ENCODE measurements around the gene STK32C.

Gene STK32C

DNA sequence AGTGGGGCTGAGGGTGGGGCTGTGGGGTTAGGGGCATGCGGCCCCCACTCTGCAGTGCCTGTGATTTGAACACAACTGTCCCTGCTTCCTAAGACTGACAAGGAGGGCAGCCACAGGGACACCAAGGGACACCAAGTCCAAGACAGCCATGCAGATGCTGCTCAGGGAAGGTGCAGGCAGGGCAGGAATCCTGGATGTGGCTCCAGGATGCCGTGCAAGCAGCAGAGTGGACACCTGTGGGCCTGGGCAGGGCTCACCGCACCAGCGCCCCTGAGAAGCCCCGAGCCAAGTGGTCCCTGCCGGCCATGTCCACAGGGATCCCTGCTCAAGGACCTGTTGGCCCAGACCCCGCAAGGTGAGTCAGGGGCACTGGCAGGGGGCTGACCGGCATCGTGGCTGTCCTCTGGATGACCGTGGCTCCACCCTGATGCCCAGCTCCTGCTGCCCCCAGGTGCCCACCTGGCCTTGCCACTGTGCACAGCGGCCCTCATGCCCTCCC lies 58.5 kb downstream of the STK32C start:
- DNase-seq (ENCODE audit: low read depth in 2 of 2), result no peak

DNA sequence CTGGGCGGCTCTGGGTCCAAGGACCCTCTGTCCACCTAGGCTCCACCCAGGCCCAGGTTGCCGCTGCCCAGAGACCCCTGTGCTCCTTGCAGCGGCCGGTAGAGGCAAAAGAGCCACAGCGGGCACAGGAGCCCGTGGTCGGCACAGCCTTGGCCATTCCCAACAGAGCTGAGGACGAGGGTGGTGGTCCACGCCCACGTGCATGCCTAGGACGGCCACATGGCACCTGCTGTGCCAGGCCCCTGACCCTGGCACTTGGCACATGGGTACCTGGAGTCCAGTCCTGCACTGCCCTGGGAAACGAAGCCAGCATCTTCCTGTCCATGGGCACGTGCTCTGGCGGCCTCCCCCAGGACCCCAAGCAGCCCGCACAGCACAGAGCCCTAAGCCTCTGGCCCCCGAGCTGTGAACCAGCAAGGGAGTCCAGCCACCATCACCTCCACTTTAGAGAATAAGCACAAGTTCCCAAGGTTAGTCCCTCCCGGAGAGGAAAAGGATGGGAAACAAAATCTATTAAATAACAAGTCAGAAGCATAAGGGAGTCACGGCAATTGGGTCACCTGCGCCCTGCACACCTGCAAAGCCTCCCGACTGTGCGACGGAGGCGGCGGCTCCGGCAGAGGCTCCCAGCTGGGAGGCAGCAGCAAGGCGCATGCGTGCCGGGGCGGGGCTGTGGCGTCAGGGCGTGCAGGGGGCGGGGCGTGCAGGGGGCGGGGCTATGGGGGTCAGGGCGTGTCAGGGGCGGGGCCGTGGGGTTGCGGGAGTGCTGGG lies 59.1 kb downstream of the STK32C start:
- peak; percentile 19 to 52 for DNase-seq (ENCODE audit: low read depth in 2 of 2)

DNA sequence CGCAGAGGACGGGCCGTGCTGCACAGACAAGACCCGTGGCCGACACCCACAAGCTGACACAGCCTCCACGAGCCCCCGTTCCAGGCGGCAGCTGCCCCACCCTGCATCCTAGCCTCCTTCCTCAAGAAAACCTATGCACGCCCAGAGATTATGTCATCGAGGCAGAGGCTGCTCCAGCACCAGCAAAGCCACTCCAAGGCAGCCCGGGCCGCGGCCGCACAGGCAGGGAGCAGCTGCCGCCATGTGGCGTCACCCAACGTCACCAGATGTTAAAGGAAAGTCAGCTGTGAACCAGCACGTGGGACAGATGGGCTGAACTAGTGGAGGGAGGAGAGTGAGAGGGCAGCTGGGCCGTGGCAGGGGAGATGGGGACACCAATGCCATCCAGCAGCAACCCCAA lies 59.8 kb downstream of the STK32C start:
- no peak for DNase-seq (ENCODE audit: low read depth in 2 of 2)

DNA sequence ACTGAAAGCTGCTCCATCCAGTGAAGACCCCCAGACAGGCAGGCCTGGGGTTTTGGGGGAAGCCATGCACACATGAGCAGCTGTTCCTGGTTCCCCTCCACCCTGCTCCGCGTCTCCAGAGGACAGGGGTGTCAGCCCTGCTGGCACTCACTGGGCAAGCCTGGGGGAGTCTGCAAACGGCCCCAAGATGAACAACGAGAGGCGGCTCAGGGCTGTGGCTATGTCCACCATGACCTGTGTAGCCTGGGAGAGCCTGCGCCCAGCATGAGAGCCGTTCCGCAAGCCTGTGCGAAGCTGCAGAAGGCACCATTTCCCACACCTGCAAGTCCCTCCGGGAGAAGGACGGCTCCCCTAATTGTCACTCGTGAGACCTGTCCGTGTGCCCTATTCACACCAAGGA lies 61.5 kb downstream of the STK32C start:
- DNase-seq (ENCODE audit: low read depth in 2 of 2), result no peak

DNA sequence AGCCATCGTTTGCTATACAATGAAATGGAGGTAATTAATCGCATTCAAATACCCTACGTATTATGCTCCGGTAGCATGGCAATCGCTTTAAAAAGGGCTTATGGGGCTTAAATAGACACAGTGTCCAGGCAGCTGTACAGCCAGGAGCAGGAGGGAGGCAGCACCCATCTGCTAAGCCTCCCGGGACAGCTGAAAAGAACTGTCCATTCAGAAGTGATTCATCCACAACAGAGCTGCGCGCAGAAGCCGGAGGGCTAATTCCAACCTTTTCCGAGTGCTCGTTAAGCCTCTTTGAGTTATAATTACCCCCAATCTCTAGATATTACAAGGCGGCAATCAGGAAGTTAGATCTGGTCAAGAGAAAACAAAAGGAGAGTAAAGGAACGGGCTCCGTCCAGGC lies 62.7 kb downstream of the STK32C start:
- DNase-seq (ENCODE audit: low read depth in 2 of 2), result no peak

DNA sequence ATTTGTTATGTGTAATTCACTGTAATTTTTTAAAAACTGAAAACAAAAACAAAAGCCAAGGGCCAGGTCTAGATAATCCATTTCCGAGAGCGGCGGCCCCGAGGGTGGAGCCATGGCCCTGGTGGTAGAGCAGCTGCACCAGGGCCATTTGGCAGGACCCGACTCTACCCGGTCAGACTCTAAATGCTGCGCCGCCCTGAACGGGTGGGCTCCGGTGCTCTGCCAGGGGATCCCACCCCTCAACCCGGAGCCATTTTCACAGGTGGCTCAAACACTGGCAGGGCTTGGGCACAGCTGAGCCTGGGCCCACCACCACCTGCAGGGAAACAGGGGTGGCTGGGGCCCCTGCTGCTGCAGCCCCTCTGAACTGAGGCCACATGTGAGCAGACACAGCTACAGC lies 64.1 kb downstream of the STK32C start:
- DNase-seq (ENCODE audit: low read depth in 2 of 2), result no peak

DNA sequence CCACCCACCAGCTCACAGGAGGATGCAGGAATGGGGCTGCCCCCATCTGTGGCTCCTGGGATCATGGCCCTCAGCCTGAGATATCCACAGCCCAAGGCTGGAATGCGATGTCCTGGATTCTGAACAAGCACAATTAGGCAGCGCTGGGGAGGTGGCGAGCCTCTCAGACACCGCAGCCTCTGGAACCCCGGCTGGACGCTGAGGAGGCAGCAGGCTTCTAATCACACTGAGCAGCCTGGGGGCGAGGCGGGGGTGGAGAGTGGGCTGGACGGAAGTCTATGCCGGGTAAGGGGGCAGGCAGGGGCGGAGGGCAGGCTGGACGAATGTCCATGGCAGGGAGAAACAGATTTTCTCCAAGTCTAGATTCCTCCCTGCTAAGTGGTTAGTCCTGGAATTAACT lies 64.6 kb downstream of the STK32C start:
- DNase-seq (ENCODE audit: low read depth in 2 of 2), result no peak

DNA sequence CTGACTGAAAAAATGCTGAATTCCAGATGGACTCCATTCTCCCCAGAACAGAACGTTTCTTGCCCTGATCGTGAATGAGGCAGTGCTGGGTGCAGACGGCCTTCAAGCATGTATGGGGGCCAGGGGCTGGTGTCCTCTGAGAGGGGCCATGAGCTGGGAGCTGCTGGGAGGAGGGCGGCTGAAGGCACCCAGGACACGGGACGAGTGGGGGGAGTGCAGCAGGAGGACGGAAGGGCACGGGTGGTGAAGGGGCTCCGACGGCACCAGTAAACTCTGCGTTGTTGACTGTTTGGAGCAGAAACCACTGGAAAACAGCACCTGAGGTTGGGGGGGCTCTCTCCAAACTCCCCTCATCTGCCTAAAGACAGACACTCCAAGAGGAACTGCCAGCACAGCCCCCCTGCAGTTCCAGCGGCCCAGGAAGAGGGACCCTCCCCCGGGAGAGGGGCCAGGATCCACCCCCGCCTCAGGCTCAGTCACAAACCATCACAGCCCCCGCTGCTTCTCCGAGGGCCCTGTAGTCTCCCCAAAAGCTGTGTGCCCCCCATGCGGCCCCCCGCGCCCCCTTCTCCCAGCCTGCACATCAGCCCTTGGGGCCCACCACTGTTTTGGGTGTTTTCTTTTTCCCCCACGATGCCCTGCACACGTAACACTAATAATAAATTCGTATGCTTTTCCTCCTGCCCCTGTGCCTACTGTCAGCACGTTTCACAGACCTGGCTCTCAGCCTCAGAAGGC lies 65.5 kb downstream of the STK32C start:
- no peak for DNase-seq (ENCODE audit: low read depth in 2 of 2)

DNA sequence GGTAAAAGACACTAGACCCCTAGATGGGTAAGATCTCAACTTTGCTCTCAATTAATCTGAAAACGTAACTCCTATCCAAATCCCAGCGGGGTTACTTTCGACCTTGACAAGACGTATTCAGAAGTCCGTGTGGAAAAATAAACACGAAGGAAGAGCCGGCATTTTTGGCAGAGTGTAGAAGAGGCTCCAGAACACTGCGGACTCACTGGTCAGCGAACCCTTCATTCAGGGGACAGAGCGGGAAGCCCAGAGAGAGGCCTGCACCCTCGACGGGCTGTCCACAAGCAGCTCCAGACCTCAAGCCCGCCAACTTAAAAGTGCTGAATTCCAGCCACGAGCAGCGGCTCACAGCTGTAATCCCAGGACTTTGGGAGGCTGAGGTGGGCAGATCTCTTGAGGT lies 66.3 kb downstream of the STK32C start:
- DNase-seq (ENCODE audit: low read depth in 2 of 2), result no peak

DNA sequence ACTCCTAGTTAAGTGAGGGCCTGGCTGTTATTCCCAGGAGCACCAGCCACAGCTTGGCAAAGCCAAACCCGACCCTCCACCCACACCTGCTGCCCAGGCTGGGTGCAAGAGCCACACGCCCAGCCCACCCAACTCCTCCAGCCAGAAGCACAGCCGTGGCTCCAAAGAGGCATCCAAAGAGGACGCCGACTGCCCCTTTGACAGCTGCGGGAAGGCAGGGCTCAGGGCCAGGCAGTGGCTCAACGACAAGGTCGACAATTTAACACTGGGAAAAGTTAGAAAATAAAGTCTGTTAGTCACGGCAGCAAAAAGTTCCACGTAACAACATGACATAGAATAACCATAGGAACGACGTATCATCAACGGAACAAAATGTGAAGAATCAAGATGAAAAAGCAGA lies 66.7 kb downstream of the STK32C start:
- no peak for DNase-seq (ENCODE audit: low read depth in 2 of 2)

DNA sequence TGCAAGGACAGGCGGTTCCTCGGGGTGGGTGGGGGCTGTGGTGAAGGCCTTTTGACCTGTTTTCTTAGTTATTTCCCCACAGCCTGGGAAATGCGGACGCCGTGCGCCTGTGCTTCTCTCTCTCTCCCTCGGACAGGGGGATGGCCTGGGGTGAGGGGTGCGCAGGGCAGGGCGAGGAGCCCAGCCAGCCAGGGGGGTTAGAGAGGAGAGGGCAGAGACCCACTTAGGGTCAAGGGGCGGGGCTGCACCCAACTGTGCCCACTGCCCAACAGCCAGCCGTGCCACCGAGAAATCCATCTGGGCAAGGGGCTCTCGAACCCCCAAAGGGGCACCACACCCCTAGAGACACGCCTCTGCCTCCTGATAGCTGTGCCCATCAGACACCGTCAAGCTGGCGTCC lies 67.2 kb downstream of the STK32C start:
- DNase-seq (ENCODE audit: low read depth in 2 of 2), result no peak

DNA sequence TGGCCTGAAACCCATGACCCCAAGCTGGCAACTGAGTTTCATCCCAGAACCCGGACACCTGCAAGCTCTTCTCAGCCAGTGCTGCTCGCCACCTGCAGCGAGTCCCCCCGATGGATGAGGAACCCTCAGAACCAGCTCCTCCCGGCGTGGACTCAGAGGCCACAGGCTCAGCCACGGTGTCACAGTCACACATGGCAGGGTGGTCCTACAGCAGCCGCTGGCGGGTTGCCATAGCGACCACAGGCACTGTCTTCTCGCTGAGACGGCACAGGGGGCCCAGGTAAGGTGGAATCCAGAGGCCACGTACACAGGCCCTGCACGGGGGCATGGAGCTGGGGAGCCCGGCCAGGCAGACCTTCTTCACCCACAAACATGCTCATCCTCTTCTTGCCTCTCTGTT lies 67.6 kb downstream of the STK32C start:
- DNase-seq (ENCODE audit: low read depth in 2 of 2), result no peak

DNA sequence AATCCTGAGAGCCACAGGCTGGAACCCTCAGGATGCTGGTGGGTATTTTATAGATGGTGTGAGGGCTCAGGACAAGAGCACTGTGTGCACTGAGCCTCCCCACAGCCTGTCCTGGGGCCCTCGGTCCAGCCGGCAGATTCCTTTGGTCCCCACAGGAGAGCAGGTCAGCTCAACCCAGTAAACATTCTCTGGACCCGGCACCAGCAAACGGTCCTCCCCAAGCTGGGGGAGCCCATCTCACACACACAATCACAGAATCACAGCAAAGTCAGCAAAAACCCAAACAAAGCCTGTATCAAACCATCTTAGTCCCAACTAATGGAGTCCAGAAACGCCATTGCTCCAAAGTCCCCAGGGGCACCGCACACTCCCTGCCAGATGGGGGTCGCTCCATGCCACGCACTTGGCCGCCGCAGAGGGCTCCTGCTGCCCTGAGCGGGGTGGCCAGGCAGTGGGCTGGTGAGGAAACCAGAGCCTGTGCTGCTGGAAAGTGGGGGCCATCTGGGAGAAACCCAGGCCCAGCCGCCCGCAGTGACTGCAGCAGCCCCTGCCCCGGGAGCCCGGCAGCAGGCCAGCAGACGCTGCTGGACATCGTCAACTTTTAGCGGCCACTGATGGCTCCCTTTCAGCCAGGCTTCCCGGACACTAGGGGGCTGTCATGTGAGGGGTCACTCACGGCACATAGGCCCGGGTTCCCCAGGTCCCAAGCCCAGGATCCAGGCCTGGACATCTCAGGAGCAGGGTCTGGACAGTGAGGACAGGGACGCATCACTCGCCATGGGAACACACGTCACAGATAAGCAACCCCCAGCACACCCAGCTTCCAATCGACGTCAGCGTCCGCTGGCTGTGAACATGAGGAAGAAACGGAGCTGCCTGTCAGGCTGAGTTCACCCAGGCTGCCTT lies 68.4 kb downstream of the STK32C start:
- no peak for DNase-seq (ENCODE audit: low read depth in 2 of 2)

DNA sequence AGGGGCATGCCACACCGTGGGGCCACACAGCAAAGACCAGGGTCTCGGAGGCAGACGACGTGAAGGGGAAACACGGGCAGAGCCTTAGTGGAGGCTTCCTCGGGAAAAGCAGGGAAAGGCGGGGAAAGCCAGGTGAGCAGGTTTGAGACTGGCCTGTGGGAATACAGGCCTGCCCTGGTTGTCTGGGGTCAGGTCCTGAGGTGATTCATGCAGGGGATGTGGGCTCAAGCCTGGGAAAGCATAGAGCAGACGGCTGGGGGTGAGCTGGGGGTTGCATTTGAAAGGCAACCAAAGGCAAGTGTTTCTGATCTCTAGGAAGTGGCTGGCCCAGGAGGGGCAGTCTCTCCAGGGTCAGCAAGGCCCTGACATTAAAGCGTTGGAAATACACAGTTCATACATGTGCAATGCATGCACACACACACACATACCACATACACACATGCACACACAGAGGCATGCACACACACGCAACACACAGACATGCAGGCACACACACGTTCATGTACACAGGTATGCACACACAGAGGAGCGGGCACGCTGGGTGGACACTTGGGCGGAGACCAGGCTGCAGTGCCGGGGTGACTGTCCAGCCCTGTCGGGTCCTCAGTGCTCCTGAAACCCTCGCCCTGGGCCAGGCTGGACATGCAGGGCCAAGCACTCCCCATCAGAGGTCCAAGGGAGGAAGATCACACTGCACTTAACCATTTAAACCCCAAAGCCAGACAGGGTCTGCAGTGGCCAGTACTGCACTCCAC lies 69.2 kb downstream of the STK32C start:
- DNase-seq (ENCODE audit: low read depth in 2 of 2), result no peak

DNA sequence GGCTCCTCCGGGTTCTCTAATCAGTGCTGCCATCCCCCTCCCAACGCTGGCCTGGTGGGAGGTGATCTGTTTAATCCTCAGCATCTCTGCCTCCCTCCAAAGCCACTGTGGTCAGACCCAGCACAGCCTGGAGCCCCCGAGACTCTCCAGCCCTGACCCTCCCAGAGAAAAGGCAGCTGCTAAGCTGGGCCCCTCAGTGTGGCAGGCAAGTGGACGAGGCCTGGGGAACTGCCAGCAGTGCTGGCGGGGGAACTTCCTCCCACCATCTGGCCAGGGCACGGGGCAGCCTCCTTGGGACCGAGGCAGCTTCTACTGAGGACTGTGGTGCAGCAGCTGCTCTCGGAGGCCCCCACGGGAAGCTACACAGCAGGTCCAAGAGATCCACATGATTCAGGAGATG lies 69.9 kb downstream of the STK32C start:
- no peak for DNase-seq (ENCODE audit: low read depth in 2 of 2)

DNA sequence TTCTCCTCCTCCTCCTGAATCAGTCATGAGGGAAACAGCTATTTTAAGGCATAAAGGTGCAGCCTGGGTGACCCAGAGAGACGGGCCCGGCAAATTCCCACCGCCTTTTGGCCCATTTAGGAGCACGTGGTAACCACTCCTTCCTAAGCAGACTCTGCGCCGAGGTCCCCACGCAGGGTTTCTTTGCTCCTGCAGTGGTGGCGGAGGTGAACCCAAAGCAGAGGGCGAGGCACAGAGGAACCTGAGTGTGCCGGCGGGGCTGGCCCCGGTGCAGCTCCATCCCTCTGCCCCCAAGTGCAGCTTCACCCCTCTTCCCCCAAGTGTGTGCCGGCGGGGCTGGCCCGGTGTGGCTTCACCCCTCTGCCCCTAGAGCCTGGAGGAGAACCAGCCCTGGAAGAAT lies 70.4 kb downstream of the STK32C start:
- no peak for DNase-seq (ENCODE audit: low read depth in 2 of 2)

DNA sequence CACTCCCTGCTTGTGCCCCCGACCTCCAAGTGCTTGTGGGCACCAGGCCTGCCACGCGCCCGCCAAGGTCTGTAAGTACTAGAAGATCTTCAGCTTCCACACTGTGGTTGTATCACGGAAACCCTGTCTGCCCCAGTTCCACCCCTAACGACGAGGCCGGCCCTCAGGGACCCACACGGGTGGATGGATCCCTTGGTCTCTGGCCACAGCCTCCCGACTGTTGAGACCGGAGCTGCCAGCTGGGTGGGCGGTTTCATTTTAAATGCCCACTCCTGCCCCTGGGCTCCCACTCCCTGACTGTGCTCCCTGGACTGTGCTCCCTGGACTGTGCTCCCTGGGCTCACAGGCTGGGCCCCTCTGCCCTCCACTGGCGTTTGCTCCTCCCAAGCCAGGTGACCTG lies 70.9 kb downstream of the STK32C start:
- no peak for DNase-seq (ENCODE audit: low read depth in 2 of 2)

DNA sequence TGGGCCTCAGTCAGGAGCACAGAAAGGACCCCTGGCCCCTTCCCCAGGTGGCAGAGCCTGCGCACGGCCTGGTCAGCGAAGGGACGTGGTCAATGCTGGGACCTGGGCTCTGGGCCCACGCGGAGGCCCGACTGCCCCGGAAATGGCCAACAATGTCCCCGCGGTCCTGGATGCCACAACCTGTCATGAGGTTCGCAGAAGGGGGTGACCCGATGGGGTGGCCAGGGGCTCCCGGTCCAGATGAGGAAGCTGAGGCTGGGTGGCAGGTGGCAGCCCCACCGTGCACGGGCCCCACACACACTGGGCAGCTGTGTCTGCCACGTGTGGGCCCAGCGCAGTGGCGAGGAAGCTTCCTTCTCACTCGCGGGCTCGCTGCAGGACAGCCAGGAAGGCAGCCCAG lies 71.6 kb downstream of the STK32C start:
- no peak for DNase-seq (ENCODE audit: low read depth in 2 of 2)

DNA sequence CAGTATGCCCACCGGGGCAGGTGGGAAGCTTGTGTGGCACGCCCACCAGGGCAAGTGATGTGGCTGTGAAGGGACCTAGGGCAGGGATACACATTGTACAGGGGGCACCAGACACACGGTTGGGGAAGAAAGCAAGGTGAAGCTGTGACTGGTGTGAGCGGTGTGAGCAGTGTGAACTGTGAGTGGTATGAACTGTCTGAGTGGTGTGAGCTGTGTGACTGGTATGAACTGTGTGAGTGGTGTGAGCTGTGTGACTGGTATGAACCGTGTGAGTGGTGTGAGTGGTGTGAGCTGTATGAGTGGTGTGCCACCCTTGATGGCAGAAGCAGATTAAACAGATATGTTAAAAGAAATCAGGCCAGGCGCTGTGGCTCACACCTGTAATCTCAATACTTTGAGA lies 72.9 kb downstream of the STK32C start:
- DNase-seq (ENCODE audit: low read depth in 2 of 2), result no peak

DNA sequence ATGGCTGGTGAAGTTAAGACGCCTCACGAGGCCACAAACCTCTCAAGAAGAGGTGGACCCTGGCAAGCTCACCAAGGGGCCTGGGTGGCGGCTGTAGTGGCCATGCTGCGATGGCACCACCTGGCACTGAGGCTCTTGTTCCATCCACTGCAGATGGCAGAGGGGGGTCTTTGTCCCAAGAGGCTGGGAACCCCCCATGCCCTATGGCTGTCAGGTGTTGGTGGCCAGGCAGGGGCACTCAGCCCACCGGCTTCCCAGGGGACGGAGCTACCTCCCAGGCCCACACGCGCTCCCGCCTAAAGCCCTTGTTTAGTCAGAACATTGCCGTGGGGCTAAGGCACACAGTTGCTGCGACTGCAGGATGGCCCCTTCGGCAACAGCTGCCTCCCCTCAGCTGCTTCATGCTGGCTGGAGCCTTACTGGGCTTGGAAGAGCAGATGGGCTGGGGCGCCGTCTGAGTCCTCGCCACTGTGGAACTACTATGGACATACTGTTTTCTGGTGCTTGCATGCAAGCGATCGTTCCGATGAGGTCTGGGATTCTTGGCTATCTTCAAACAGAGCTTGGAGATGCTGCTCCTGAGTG lies 74.2 kb downstream of the STK32C start:
- DNase-seq (ENCODE audit: low read depth in 2 of 2), result no peak

DNA sequence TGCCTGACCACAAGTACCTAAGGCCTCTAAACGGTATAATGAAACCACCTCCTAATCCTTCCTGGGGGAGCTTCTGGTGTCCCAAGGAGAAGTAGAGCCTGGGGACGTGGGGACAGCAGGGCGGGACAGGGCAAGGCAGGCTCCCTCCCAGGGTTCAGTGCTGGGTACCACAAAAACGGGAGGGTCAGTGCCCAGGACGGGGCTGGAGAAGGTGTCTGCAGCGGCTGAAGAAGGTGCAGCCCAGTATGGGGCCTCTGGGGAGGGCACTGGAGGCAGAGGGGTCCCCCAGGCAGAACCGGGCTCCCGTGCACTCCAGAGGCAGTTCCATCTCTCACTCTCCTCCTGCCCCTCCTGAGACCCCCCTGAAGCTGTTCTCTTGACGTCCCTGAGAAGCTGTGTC lies 74.8 kb downstream of the STK32C start:
- DNase-seq (ENCODE audit: low read depth in 2 of 2), result no peak

Data from stimulated activated CD8-positive, alpha-beta memory T cell treated with anti-CD3 and anti-CD28 coated beads, Interleukin-15, amount 100 ng/mL, for 48 hours (primary cell).